ENCODE results near the gene CNTN6. TPM values are rescaled to one million over a fixed set of nuclear protein-coding genes. Genes with fewer than 3 reads are reported as not detected.
A peak's percentile ranks its signal among the peaks of the same experiment; 100 is the strongest.

Gene CNTN6
- total and polyA plus RNA-seq, 2 experiments from 2014 or later, result not detected

GRCh38 chr3:1232276-1232675 is 139.5 kb downstream of the CNTN6 start:
- Histone ChIP-seq H4K20me1 (replicated peaks; ENCODE audit: insufficient read depth) (no peaks in the 10 kb centered on the region), H3K79me2 (replicated peaks; ENCODE audit: insufficient read depth) (no peaks in the 10 kb centered on the region), H3K4me3 (no peak overlapping the region), H3K4me2 (no peak overlapping the region), H3K4me1 (ENCODE audit: insufficient read depth) (peaks cover 10% of the 10 kb centered on the region; the same call in 1 of the 2 replicates), H2AFZ (no peak overlapping the region), H3F3A (replicated peaks; ENCODE audit: low read depth) (no peaks in the 10 kb centered on the region), H3K9me2 (ENCODE audit: insufficient read depth) (peaks cover 5% of the 10 kb centered on the region; the same call in 1 of the 2 replicates), H3K27ac (ENCODE audit: low read depth) (no peak overlapping the region), H3K27me3 (ENCODE audit: insufficient read depth) (no peaks in the 10 kb centered on the region), H3K36me3 (ENCODE audit: insufficient read depth) (no peaks in the 10 kb centered on the region)
- H3K9me3 Mint-ChIP-seq, result peaks cover 87% of the 10 kb centered on the region
- H3K36me3 Mint-ChIP-seq (ENCODE audit: low read depth), result peaks cover 26% of the 10 kb centered on the region
- H3K4me3 Mint-ChIP-seq, result no peak overlapping the region
- no peak overlapping the region for H3K27ac Mint-ChIP-seq
- no peak for DNase-seq (ENCODE audit: low spot score)
- H3K27me3 Mint-ChIP-seq (ENCODE audit: insufficient read depth, low read depth, poor library complexity), result no peaks in the 10 kb centered on the region
- H3K4me1 Mint-ChIP-seq, result no peaks in the 10 kb centered on the region
- TF ChIP-seq ZNF114 (CRISPR knock-in tag; IDR thresholded peaks at IDR 0.05) (no peak), POLR2AphosphoS5 (IDR thresholded peaks at IDR 0.05; ENCODE audit: low read depth) (no peak)
- no peak for ATAC-seq

DNA sequence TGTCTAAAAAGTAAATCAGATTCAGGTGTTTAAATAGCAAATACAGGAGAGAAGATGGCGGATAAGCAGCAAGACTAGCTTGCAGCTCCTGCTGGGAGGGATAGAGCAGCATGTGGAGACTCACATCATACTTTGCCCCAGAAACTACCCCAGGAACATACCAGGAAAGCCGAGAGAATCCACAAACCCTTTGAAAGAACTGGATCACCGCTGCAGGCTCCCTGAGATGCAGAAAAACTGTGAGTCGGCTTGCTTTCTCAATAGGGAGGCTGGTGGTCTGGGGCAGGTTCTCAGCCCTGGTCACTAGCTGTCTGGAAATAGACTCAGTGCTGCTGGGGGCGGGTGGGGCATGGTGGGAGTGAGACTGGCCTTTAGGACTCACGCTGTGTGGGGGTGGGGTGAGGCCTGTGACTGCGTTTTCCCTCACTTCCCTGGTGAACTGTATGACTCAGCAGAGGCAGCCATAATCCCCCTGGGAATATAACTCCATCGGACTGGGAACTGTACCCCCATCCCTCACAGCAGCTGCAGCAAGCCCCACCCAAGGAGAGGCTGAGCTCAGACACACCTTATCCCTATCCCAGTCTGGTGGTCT is 142.8 kb downstream of the CNTN6 start:
- Histone ChIP-seq H4K20me1 (replicated peaks; ENCODE audit: insufficient read depth) (no peaks in the 10 kb centered on the region), H2AFZ (0 out of 2 replicates have a peak overlapping the region, but pooled peaks have one; percentile 25), H3K4me1 (ENCODE audit: insufficient read depth) (peaks cover 10% of the 10 kb centered on the region; the same call in 1 of the 2 replicates), H3K79me2 (replicated peaks; ENCODE audit: insufficient read depth) (no peaks in the 10 kb centered on the region), H3K4me2 (no peak overlapping the region), H3K27me3 (ENCODE audit: insufficient read depth) (no peaks in the 10 kb centered on the region), H3K36me3 (ENCODE audit: insufficient read depth) (no peaks in the 10 kb centered on the region), H3K4me3 (no peak overlapping the region), H3K27ac (ENCODE audit: low read depth) (no peak overlapping the region), H3F3A (replicated peaks; ENCODE audit: low read depth) (no peaks in the 10 kb centered on the region), H3K9me2 (ENCODE audit: insufficient read depth) (peaks cover 5% of the 10 kb centered on the region; the same call in 1 of the 2 replicates)
- DNase-seq (ENCODE audit: low spot score), result peak; percentile 6
- TF ChIP-seq ZNF331 (CRISPR knock-in tag; IDR thresholded peaks at IDR 0.05; ENCODE audit: low read depth) (no peak), NANOG (IDR thresholded peaks at IDR 0.05; ENCODE audit: borderline replicate concordance) (no peak), JUNB (IDR thresholded peaks at IDR 0.05; ENCODE audit: unreplicated experiment) (no peak), ZNF114 (CRISPR knock-in tag; IDR thresholded peaks at IDR 0.05) (no peak), STAT1 (IDR thresholded peaks at IDR 0.05; ENCODE audit: unreplicated experiment) (no peak)
- Mint-ChIP-seq H3K4me1 (no peaks in the 10 kb centered on the region), H3K27me3 (ENCODE audit: insufficient read depth, low read depth, poor library complexity) (no peaks in the 10 kb centered on the region), H3K9me3 (peaks cover 87% of the 10 kb centered on the region), H3K36me3 (ENCODE audit: low read depth) (peaks cover 40% of the 10 kb centered on the region), H3K27ac (no peak overlapping the region), H3K4me3 (no peak overlapping the region)
- ATAC-seq, result no peak

GRCh38 chr3:1251282-1252060 is 158.6 kb downstream of the CNTN6 start:
- Mint-ChIP-seq H3K4me1 (no peaks in the 10 kb centered on the region), H3K36me3 (ENCODE audit: low read depth) (peaks cover 24% of the 10 kb centered on the region), H3K9me3 (peaks cover 89% of the 10 kb centered on the region), H3K27me3 (ENCODE audit: insufficient read depth, low read depth, poor library complexity) (no peaks in the 10 kb centered on the region), H3K4me3 (no peak overlapping the region), H3K27ac (no peak overlapping the region)
- Histone ChIP-seq H3K27ac (ENCODE audit: low read depth) (no peak overlapping the region), H3K36me3 (ENCODE audit: insufficient read depth) (no peaks in the 10 kb centered on the region), H3F3A (replicated peaks; ENCODE audit: low read depth) (no peaks in the 10 kb centered on the region), H3K4me2 (no peak overlapping the region), H3K4me1 (ENCODE audit: insufficient read depth) (peaks cover 6% of the 10 kb centered on the region; the same call in 1 of the 2 replicates), H3K27me3 (ENCODE audit: insufficient read depth) (no peaks in the 10 kb centered on the region), H2AFZ (no peak overlapping the region), H4K20me1 (replicated peaks; ENCODE audit: insufficient read depth) (no peaks in the 10 kb centered on the region), H3K79me2 (replicated peaks; ENCODE audit: insufficient read depth) (no peaks in the 10 kb centered on the region), H3K9me2 (ENCODE audit: insufficient read depth) (peaks cover 2% of the 10 kb centered on the region; the same call in 1 of the 2 replicates), H3K4me3 (no peak overlapping the region)
- TF ChIP-seq CREB1 (CRISPR knock-in tag; IDR thresholded peaks at IDR 0.05; ENCODE audit: low read depth) (no peak), NANOG (IDR thresholded peaks at IDR 0.05; ENCODE audit: borderline replicate concordance) (no peak), ZNF331 (CRISPR knock-in tag; IDR thresholded peaks at IDR 0.05; ENCODE audit: low read depth) (no peak), JUNB (IDR thresholded peaks at IDR 0.05; ENCODE audit: unreplicated experiment) (no peak), ETS1 (IDR thresholded peaks at IDR 0.05) (no peak)
- TF ChIP-seq, protein P1, sequence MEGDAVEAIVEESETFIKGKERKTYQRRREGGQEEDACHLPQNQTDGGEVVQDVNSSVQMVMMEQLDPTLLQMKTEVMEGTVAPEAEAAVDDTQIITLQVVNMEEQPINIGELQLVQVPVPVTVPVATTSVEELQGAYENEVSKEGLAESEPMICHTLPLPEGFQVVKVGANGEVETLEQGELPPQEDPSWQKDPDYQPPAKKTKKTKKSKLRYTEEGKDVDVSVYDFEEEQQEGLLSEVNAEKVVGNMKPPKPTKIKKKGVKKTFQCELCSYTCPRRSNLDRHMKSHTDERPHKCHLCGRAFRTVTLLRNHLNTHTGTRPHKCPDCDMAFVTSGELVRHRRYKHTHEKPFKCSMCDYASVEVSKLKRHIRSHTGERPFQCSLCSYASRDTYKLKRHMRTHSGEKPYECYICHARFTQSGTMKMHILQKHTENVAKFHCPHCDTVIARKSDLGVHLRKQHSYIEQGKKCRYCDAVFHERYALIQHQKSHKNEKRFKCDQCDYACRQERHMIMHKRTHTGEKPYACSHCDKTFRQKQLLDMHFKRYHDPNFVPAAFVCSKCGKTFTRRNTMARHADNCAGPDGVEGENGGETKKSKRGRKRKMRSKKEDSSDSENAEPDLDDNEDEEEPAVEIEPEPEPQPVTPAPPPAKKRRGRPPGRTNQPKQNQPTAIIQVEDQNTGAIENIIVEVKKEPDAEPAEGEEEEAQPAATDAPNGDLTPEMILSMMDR (conservative IDR thresholded peaks at IDR 0.05; ENCODE audit: low read depth in 2 of 2), result peak; percentile 32 to 36; a peak in 3 of 4 replicates
- DNase-seq (ENCODE audit: low spot score), result peak; percentile 14
- no peak for ATAC-seq

Data from GM23338 (cell line).